ENCODE data around the gene CCDC28B. TPM values are rescaled to one million over a fixed set of nuclear protein-coding genes. Genes with fewer than 3 reads are reported as not detected.

The CCDC28B gene
- total and polyA plus RNA-seq, 2 of the 13 experiments (the other 11 are each of a cell fraction or from before 2014, with no cell fraction given): 2.6 to 3.5 TPM

- TF ChIP-seq NAIF1 (CRISPR knock-in tag; IDR thresholded peaks at IDR 0.05; ENCODE audit: borderline replicate concordance) (no peak), ZNF256 (CRISPR knock-in tag; conservative IDR thresholded peaks at IDR 0.05) (no peak), MXD4 (CRISPR knock-in tag; IDR thresholded peaks at IDR 0.05) (no peak), ZNF354B (CRISPR knock-in tag; IDR thresholded peaks at IDR 0.05) (0 out of 2 replicates have a peak, but pooled peaks have one; percentile 46), TRIM22 (IDR thresholded peaks at IDR 0.05) (no peak), ZNF468 (CRISPR knock-in tag; IDR thresholded peaks at IDR 0.05) (no peak), THAP11 (CRISPR knock-in tag; IDR thresholded peaks at IDR 0.05) (peak; percentile 66), RARG (CRISPR knock-in tag; IDR thresholded peaks at IDR 0.05; ENCODE audit: low read depth) (0 out of 2 replicates have a peak, but pooled peaks have one; percentile 75), ZNF10 (CRISPR knock-in tag; IDR thresholded peaks at IDR 0.05; ENCODE audit: borderline replicate concordance, low read depth) (no peak), PHF8 (CRISPR knock-in tag; IDR thresholded peaks at IDR 0.05) (no peak), ZNF30 (CRISPR knock-in tag; IDR thresholded peaks at IDR 0.05) (no peak), STAT6 (CRISPR knock-in tag; IDR thresholded peaks at IDR 0.05; ENCODE audit: borderline replicate concordance) (peak; percentile 63; the same call in 1 of the 2 replicates), ZFAT (CRISPR knock-in tag; conservative IDR thresholded peaks at IDR 0.05) (no peak), ZNF205 (CRISPR knock-in tag; IDR thresholded peaks at IDR 0.05) (peak; percentile 76; the same call in 1 of the 2 replicates), MAFK (conservative IDR thresholded peaks at IDR 0.05 in 1 of 2, IDR thresholded peaks at IDR 0.05 in 1 of 2; ENCODE audit: low read length in 2 of 2) (no peak), NRL (CRISPR knock-in tag; IDR thresholded peaks at IDR 0.05; ENCODE audit: borderline replicate concordance) (peak; percentile 72; the same call in 1 of the 2 replicates)
- TF ChIP-seq, protein P1, sequence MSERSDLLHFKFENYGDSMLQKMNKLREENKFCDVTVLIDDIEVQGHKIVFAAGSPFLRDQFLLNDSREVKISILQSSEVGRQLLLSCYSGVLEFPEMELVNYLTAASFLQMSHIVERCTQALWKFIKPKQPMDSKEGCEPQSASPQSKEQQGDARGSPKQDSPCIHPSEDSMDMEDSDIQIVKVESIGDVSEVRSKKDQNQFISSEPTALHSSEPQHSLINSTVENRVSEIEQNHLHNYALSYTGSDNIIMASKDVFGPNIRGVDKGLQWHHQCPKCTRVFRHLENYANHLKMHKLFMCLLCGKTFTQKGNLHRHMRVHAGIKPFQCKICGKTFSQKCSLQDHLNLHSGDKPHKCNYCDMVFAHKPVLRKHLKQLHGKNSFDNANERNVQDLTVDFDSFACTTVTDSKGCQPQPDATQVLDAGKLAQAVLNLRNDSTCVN (CRISPR knock-in tag; IDR thresholded peaks at IDR 0.05; ENCODE audit: borderline replicate concordance): peak; percentile 58; the same call in 1 of the 2 replicates
- TF ChIP-seq, protein P2, sequence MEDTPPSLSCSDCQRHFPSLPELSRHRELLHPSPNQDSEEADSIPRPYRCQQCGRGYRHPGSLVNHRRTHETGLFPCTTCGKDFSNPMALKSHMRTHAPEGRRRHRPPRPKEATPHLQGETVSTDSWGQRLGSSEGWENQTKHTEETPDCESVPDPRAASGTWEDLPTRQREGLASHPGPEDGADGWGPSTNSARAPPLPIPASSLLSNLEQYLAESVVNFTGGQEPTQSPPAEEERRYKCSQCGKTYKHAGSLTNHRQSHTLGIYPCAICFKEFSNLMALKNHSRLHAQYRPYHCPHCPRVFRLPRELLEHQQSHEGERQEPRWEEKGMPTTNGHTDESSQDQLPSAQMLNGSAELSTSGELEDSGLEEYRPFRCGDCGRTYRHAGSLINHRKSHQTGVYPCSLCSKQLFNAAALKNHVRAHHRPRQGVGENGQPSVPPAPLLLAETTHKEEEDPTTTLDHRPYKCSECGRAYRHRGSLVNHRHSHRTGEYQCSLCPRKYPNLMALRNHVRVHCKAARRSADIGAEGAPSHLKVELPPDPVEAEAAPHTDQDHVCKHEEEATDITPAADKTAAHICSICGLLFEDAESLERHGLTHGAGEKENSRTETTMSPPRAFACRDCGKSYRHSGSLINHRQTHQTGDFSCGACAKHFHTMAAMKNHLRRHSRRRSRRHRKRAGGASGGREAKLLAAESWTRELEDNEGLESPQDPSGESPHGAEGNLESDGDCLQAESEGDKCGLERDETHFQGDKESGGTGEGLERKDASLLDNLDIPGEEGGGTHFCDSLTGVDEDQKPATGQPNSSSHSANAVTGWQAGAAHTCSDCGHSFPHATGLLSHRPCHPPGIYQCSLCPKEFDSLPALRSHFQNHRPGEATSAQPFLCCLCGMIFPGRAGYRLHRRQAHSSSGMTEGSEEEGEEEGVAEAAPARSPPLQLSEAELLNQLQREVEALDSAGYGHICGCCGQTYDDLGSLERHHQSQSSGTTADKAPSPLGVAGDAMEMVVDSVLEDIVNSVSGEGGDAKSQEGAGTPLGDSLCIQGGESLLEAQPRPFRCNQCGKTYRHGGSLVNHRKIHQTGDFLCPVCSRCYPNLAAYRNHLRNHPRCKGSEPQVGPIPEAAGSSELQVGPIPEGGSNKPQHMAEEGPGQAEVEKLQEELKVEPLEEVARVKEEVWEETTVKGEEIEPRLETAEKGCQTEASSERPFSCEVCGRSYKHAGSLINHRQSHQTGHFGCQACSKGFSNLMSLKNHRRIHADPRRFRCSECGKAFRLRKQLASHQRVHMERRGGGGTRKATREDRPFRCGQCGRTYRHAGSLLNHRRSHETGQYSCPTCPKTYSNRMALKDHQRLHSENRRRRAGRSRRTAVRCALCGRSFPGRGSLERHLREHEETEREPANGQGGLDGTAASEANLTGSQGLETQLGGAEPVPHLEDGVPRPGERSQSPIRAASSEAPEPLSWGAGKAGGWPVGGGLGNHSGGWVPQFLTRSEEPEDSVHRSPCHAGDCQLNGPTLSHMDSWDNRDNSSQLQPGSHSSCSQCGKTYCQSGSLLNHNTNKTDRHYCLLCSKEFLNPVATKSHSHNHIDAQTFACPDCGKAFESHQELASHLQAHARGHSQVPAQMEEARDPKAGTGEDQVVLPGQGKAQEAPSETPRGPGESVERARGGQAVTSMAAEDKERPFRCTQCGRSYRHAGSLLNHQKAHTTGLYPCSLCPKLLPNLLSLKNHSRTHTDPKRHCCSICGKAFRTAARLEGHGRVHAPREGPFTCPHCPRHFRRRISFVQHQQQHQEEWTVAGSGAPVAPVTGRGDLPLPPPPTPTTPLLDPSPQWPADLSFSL (CRISPR knock-in tag; IDR thresholded peaks at IDR 0.05): no peak
These were observed 49.6 kb downstream of the CCDC28B start (continued) for GRCh38 chr1:32249831-32250525.
